Activated T-cell treated with anti-CD3 and anti-CD28 coated beads for 1 hour (primary cell): ENCODE results near the gene DACT2.

Experiments used
- DNase-seq: peaks from one replicate; pipeline ENCODE4 v3.0.0-alpha.2; 2020; ENCODE audit warnings: low read depth

The DACT2 gene

GRCh38 chr6:168352096-168352495, 32.5 kb upstream of the DACT2 start:
- DNase-seq = no peak

- no peak for DNase-seq
These were observed 30.2 kb upstream of the DACT2 start for GRCh38 chr6:168349718-168350210.

GRCh38 chr6:168348186-168348585, 28.6 kb upstream of the DACT2 start:
- DNase-seq = no peak

- no peak for DNase-seq
These were observed 28.0 kb upstream of the DACT2 start for GRCh38 chr6:168347615-168348014.

- DNase-seq = no peak
These were observed 27.5 kb upstream of the DACT2 start for GRCh38 chr6:168347053-168347452.

- no peak for DNase-seq
These were observed 26.5 kb upstream of the DACT2 start for GRCh38 chr6:168345896-168346754.

GRCh38 chr6:168345266-168345665, 25.7 kb upstream of the DACT2 start:
- DNase-seq = no peak

GRCh38 chr6:168344338-168344737, 24.8 kb upstream of the DACT2 start:
- no peak for DNase-seq

GRCh38 chr6:168343239-168344150, 23.9 kb upstream of the DACT2 start:
- DNase-seq = no peak

GRCh38 chr6:168342636-168343035, 23.1 kb upstream of the DACT2 start:
- no peak for DNase-seq

GRCh38 chr6:168341280-168341900, 21.8 kb upstream of the DACT2 start:
- DNase-seq = no peak

- DNase-seq = no peak
These were observed 21.2 kb upstream of the DACT2 start for GRCh38 chr6:168340819-168341218.

- DNase-seq = no peak
These were observed 19.2 kb upstream of the DACT2 start for GRCh38 chr6:168338777-168339176.

- no peak for DNase-seq
These were observed 17.4 kb upstream of the DACT2 start for GRCh38 chr6:168336967-168337366.

GRCh38 chr6:168333989-168334388, 14.4 kb upstream of the DACT2 start:
- no peak for DNase-seq

- no peak for DNase-seq
These were observed 13.9 kb upstream of the DACT2 start for GRCh38 chr6:168333491-168333890.

GRCh38 chr6:168333039-168333438, 13.5 kb upstream of the DACT2 start:
- DNase-seq = no peak

GRCh38 chr6:168332020-168332419, 12.4 kb upstream of the DACT2 start:
- no peak for DNase-seq

- DNase-seq = no peak
These were observed 11.5 kb upstream of the DACT2 start for GRCh38 chr6:168331058-168331457.

GRCh38 chr6:168330403-168330802, 10.8 kb upstream of the DACT2 start:
- no peak for DNase-seq

GRCh38 chr6:168328086-168328485, 8.5 kb upstream of the DACT2 start:
- DNase-seq = no peak
